NCI-H1417 (cell line): Measurements from ENCODE around the gene ACOT6.
"Not testable (repeated sequence)": the region's sequence is repeated elsewhere in the genome, so short reads cannot be mapped to it uniquely, and the experiment has no call there.

Experiments
- DNase-seq, 3 experiments: peaks; one replicate each; lab custom pipeline; 2025; lab: John Stamatoyannopoulos, UW

Gene ACOT6

GRCh38 chr14:73612339-73613045 is at the start of gene ACOT6:
TSS of gene ACOT6 (plus strand) at chr14:73612517. CDS start at chr14:73612572, 55 bp downstream.
- DNase-seq: peak in 2 of 3 experiments; percentile 73 to 81

- DNase-seq: not testable (repeated sequence)
These were observed 49.6 kb upstream of the ACOT6 start for GRCh38 chr14:73562696-73563095.

DNA sequence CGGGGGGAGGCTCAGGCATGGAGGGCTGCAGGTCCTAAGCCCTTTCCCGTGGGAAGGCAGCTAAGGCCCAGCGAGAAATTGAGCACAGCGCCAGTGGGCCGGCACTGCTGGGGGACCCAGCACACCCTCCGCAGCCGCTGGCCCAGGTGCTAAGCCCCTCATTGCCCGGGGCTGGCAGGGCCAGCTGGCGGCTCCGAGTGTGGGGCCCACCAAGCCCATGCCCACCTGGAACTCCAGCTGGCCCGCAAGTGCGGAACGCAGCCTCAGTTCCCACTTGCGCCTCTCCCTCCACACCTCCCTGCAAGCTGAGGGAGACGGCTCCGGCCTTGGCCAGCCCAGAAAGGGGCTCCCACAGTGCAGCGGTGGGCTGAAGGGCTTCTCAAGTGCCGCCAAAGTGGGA is 45.9 kb upstream of the ACOT6 start:
- not testable (repeated sequence) for DNase-seq

DNA sequence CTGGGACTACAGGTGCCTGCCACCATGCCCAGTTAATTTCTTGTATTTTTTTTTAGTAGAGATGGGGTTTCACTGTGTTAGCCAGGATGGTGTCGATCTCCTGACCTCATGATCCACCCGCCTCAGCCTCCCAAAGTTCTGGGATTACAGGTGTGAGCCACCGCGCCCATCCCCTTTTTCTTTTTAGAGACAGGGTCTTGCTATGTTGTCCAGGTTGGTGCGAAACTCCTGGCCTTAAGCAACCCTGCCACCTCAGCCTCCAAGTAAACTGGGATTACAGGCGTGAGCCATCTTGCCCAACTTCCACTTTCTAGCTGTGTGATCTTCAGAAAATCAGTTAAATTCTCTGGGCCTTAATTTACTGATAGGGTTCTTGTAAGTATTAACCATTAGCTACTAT is 45.4 kb upstream of the ACOT6 start:
- not testable (repeated sequence) for DNase-seq

DNA sequence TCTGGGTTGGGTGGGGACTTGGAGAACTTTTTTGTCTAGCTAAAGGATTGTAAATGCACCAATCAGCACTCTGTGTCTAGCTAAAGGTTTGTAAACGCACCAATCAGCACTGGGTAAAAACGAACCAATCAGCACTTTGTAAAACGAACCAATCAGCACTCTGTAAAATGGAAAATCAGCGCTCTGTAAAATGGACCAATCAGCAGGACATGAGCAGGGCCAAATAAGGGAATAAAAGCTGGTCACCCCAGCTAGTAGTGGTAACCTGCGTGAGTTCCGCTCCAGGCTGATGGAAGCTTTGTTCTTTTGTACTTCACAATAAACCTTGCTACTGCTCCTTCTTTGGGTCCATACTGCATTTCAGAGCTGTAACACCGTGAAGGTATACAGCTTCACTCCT is 45.0 kb upstream of the ACOT6 start:
- DNase-seq: no peak

- DNase-seq: peak; percentile 9 to 70 (median 22)
These were observed 44.1 kb upstream of the ACOT6 start for GRCh38 chr14:73567951-73568885.

GRCh38 chr14:73568886-73569184 is 43.5 kb upstream of the ACOT6 start:
- not testable (repeated sequence) for DNase-seq

DNA sequence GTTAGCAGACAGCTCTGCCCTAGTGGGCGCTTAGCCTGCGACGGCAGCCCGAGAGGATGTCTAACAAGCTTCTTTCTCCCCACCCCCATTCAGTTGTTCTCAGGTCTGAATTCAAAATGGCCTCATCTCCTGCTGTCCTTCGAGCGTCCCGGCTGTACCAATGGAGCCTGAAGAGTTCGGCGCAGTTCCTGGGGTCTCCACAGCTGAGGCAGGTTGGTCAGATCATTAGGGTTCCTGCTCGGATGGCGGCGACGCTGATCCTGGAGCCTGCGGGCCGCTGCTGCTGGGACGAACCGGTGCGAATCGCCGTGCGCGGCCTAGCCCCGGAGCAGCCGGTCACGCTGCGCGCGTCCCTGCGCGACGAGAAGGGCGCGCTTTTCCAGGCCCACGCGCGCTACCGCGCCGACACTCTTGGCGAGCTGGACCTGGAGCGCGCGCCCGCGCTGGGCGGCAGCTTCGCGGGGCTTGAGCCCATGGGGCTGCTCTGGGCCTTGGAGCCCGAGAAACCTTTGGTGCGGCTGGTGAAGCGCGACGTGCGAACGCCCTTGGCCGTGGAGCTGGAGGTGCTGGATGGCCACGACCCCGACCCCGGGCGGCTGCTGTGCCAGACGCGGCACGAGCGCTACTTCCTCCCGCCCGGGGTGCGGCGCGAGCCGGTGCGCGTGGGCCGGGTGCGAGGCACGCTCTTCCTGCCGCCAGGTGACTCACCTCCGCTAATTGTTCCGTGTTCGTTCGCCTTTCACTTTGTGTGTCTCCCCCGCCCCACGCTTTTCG is 42.9 kb upstream of the ACOT6 start, which contains the start of gene ACOT2:
Gene ACOT2, plus strand, starts transcription at position 29 of the 774 bp plus-strand sequence. Its CDS starts 28 bp downstream, at position 57.
- peak; percentile 76 to 93 (median 90) for DNase-seq

- peak; percentile 15 to 38 (median 25) for DNase-seq
These were observed 41.4 kb upstream of the ACOT6 start for GRCh38 chr14:73570913-73571312.

GRCh38 chr14:73573034-73573433 is 39.3 kb upstream of the ACOT6 start:
- not testable (repeated sequence) for DNase-seq

DNA sequence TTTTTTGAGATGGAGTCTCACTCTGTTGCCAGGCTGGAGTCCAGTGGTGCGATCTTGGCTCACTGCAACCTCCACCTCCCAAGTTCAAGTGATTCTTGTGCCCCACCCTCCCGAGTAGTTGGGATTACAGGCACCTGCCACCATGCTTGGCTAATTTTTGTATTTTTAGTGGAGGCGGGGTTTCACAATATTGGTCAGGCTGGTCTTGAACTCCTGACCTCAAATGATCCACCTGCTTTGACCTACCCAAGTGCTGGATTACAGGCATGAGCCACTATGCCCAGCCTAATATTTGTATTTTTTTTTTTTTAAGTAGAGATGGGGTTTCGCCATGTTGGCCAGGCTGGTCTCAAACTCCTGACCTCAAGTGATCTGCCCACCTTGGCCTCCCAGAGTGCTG is 38.6 kb upstream of the ACOT6 start:
- DNase-seq: not testable (repeated sequence)

DNA sequence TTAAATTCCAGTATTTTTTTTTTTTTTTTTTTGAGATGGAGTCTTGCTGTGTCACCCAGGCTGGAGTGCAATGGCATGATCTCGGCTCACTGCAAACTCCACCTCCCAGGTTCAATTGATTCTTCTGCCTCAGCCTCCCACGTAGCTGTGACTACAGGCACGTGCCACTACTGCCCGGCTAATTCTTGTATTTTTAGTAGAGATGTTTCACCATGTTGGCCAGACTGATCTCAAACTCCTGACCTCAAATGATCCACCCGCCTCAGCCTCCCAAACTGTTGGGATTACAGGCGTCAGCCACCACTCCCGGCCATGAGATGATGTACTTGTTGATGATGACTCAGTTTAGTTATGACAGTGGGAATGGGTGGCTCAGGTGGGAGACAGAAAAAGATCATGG is 38.1 kb upstream of the ACOT6 start:
- not testable (repeated sequence) for DNase-seq

- no peak for DNase-seq
These were observed 35.9 kb upstream of the ACOT6 start for GRCh38 chr14:73576391-73576790.

DNA sequence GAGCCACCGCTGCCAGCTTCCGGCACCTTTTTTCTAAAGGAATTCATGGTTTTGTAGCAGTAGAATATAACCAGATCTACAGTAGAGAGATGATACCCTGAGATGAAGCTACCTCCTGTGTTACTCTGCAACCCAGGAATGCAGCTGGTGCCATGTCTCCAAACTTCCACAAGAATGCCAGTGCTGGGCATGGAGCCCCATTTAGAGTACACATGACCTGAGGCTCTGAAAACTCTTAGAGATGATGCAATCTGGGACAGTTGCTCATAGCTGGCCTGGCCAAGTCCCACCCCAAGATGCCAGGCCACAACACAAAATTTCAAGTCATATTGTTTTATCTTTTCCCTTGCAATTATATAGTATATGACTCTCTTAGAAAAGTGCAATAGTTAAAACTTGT is 35.1 kb upstream of the ACOT6 start:
- DNase-seq: not testable (repeated sequence)

- DNase-seq: not testable (repeated sequence)
These were observed 30.0 kb upstream of the ACOT6 start for GRCh38 chr14:73582102-73582979.

GRCh38 chr14:73588695-73589094 is 23.6 kb upstream of the ACOT6 start:
- DNase-seq: no peak

DNA sequence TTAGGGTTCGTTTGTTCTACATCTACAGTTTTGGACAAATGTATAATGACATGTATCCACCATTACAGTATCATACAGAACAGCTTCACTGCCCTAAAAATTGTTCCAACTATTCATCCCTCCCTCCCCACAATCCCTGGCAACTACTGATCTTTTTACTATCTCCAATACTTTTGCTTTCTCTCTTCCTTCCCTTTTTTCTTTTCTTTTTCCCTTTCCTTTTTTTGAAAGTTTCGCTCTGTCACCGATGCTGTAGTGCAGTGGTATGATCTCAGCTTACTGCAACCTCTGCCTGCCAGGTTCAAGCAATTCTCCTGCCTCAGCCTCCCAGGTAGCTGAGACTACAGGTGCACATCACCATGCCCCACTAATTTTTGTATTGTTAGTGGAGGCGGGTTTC is 23.2 kb upstream of the ACOT6 start:
- no peak for DNase-seq

GRCh38 chr14:73590673-73591004 is 21.7 kb upstream of the ACOT6 start:
- DNase-seq: not testable (repeated sequence)

DNA sequence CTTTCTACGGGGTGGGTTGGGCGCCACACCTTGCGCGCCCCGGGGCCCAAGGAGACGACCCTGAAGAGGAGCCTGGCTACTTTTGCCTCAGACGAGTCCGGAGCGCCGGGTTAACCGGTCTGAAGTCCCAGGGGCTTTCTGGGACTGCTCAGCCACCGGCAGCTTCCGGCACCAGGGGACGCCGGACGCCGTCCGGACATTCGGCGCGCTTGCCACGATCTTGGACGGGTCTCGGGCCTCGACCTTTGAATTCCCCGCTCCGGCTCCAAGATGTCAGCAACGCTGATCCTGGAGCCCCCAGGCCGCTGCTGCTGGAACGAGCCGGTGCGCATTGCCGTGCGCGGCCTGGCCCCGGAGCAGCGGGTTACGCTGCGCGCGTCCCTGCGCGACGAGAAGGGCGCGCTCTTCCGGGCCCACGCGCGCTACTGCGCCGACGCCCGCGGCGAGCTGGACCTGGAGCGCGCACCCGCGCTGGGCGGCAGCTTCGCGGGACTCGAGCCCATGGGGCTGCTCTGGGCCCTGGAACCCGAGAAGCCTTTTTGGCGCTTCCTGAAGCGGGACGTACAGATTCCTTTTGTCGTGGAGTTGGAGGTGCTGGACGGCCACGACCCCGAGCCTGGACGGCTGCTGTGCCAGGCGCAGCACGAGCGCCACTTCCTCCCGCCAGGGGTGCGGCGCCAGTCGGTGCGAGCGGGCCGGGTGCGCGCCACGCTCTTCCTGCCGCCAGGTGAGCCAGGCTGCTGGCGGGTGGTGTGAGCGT is 20.4 kb upstream of the ACOT6 start, which contains the start of gene ACOT4:
Gene ACOT4, plus strand, starts transcription at position 184 of the 760 bp plus-strand sequence. Its CDS starts 87 bp downstream, at position 271.
- peak; percentile 41 to 93 (median 82) for DNase-seq

DNA sequence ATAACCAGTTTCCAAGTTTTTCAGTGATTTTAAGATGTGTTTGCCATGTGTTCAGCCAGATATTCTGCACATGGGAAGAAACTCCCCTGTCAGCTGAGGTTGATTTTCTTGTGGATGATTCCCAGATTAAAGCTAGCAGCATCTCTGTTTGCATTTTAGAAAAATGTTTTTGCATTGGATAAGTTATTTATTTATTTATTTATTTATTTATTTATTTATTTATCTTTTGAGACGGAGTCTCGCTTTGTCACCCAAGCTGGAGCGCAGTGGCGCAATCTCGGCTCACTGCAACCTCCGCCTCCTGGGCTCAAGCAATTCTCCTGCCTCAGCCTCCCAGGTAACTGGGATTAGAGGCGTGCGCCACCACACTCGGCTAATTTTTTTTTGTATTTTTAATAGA is 17.8 kb upstream of the ACOT6 start:
- DNase-seq: no peak
